ENCODE measurements around the gene MMP23B.

MMP23B gene

GRCh38 chr1:1604374-1605033, 27.5 kb upstream of the MMP23B start:
- DNase-seq (ENCODE audit: low spot score), result no peak
- TF ChIP-seq, protein P1, sequence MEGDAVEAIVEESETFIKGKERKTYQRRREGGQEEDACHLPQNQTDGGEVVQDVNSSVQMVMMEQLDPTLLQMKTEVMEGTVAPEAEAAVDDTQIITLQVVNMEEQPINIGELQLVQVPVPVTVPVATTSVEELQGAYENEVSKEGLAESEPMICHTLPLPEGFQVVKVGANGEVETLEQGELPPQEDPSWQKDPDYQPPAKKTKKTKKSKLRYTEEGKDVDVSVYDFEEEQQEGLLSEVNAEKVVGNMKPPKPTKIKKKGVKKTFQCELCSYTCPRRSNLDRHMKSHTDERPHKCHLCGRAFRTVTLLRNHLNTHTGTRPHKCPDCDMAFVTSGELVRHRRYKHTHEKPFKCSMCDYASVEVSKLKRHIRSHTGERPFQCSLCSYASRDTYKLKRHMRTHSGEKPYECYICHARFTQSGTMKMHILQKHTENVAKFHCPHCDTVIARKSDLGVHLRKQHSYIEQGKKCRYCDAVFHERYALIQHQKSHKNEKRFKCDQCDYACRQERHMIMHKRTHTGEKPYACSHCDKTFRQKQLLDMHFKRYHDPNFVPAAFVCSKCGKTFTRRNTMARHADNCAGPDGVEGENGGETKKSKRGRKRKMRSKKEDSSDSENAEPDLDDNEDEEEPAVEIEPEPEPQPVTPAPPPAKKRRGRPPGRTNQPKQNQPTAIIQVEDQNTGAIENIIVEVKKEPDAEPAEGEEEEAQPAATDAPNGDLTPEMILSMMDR (IDR thresholded peaks at IDR 0.05; ENCODE audit: extremely low read depth, missing control alignments), result no peak

DNA sequence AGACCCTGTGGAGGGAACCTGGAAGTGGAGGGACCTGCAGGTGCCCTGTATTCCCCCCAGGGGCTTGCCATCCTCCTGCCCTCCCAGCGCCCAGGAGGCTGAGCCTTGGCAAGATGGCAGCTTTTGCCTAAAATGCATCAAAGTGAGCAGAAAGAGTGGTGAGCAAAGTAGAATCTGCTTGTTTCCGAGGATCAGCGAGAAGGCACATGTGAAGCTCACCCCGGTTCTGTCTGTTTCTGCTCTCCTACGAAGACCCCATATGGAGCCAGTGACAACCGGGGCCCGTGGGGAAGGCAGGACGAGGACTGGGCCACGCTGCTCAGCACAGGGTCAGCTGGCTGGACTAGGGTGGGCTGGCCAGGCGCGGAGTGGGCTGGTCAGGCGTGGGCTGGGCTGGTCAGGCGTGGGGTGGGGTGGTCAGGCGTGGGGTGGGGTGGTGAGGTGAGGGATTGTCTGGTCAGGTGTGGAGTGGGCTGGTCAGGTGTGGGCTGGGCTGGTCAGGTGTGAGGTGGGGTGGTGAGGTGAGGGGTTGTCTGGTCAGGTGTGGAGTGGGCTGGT, 26.9 kb upstream of the MMP23B start:
- DNase-seq (ENCODE audit: low spot score), result no peak
- TF ChIP-seq, protein P1 (IDR thresholded peaks at IDR 0.05; ENCODE audit: extremely low read depth, missing control alignments), result no peak

GRCh38 chr1:1605724-1606123, 26.2 kb upstream of the MMP23B start:
- DNase-seq (ENCODE audit: low spot score), result no peak
- TF ChIP-seq, protein P1 (IDR thresholded peaks at IDR 0.05; ENCODE audit: extremely low read depth, missing control alignments), result no peak

DNA sequence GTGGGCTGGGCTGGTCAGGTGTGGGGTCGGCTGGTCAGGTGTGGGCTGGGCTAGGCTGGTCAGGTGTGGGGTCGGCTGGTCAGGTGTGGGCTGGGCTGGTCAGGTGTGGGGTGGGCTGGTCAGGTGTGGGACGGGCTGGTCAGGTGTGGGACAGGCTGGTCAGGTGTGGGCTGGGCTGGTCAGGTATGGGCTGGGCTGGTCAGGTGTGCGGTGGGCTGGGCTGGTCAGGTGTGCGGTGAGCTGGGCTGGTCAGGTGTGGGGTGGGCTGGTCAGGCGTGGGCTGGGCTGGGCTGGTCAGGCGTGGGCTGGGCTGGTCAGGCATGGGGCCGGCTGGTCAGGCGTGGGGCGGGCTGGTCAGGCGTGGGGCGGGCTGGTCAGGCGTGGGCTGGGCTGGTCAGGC, 25.7 kb upstream of the MMP23B start:
- TF ChIP-seq, protein P1 (IDR thresholded peaks at IDR 0.05; ENCODE audit: extremely low read depth, missing control alignments), result no peak
- no peak for DNase-seq (ENCODE audit: low spot score)

DNA sequence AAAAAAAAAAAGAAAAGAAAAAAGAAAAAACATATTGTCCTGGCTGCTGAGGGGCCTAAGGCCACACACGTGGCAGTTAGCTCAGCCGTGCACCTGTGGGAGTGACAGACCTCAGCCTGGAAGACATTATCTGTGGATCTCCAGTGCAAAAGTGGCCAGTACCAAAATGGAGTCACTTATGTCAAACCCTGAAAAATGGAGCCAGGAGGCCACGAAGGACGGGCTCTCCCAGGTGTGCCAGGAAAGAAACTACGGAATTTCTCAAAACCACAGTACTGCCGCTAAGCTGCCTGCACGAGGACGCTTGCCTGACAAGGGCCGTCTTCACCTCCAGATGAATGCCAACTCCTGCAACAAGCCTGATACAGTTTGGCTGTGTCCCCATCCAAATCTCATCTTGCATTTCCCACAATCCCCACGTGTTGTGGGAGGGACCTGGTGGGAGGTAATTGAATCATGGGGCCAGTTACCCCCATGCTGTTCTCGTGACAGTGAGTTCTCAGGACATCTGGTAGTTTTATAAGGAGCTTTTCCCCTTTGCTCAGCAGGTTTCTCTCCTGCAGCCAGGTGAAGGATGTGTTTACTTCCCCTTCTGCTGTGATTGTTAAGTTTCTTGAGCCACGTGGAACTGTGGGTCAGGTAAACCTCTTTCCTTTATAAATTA, 22.0 kb upstream of the MMP23B start:
- DNase-seq (ENCODE audit: low spot score), result no peak
- TF ChIP-seq, protein P1 (IDR thresholded peaks at IDR 0.05; ENCODE audit: extremely low read depth, missing control alignments), result no peak

GRCh38 chr1:1610796-1611195, 21.2 kb upstream of the MMP23B start:
- DNase-seq (ENCODE audit: low spot score), result no peak
- TF ChIP-seq, protein P1 (IDR thresholded peaks at IDR 0.05; ENCODE audit: extremely low read depth, missing control alignments), result no peak

DNA sequence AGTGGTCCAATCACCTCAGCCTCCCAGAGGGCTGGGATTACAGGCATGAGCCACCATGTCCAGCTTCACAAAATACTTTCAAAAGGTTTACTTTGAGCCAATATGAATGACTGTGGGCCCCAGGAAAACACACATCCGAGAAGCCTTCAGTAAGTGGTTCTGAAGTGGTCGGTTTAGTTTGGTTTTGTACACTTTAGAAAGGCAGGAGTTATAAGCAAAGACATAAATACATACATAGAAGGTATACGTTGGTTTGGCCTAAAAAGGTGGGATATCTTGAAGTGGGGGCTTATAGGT, 19.9 kb upstream of the MMP23B start:
- TF ChIP-seq, protein P1 (IDR thresholded peaks at IDR 0.05; ENCODE audit: extremely low read depth, missing control alignments), result no peak
- no peak for DNase-seq (ENCODE audit: low spot score)

All from GM20000 (cell line).